Neural cell (in vitro differentiated cells): Measurements from ENCODE around the gene MAN1B1. TPM values are rescaled to one million over a fixed set of nuclear protein-coding genes. Genes with fewer than 3 reads are reported as not detected.

ENCODE experiments used
- H2AFZ ChIP-seq: fragments of 200-600, 300-800 bp; sonication (generic), shearing (Covaris generic); 2 replicates; pipeline ENCODE4 v1.6.0; 2014; ENCODE audit warnings: low read depth, mild to moderate bottlenecking, antibody characterized with exemption, low read length, moderate library complexity
- H3F3A ChIP-seq: fragments of 200-600 bp; shearing (Covaris generic); 2 replicates; pipeline ENCODE4 v1.6.1; 2016; ENCODE audit warnings: mild to moderate bottlenecking, moderate library complexity, mixed read lengths, antibody characterized with exemption, low read length; ENCODE audit not compliant: insufficient read depth, poor library complexity, severe bottlenecking
- H3K27ac ChIP-seq: fragments of 200-600, 300-800 bp; sonication (generic), shearing (Covaris generic); 2 replicates; pipeline ENCODE4 v1.5.1; 2014; ENCODE audit warnings: mild to moderate bottlenecking, low read length, moderate library complexity
- H3K27me3 ChIP-seq: fragments of 300-800, 200-600 bp; sonication (generic), shearing (Covaris generic); 2 replicates; pipeline ENCODE4 v1.6.0; 2014; ENCODE audit warnings: mild to moderate bottlenecking, low read depth, low read length, moderate library complexity; ENCODE audit not compliant: insufficient read depth
- H3K36me3 ChIP-seq: fragments of 300-800, 200-600 bp; sonication (generic), shearing (Covaris generic); 2 replicates; pipeline ENCODE4 v1.5.1; 2014; ENCODE audit warnings: mild to moderate bottlenecking, antibody characterized with exemption, low read length, moderate library complexity; ENCODE audit not compliant: insufficient read depth
- H3K4me2 ChIP-seq: fragments of 300-800, 200-600 bp; sonication (generic), shearing (Covaris generic); 2 replicates; pipeline ENCODE4 v1.6.0; 2014; ENCODE audit warnings: mild to moderate bottlenecking, low read length
- H3K4me3 ChIP-seq: fragments of 300-800, 200-600 bp; sonication (generic), shearing (Covaris generic); 2 replicates; pipeline ENCODE4 v1.5.1; 2014; ENCODE audit warnings: mild to moderate bottlenecking, low read length, moderate library complexity
- H3K79me2 ChIP-seq: fragments of 200-600 bp; shearing (Covaris generic); replicated peaks from 2 replicates; pipeline ENCODE4 v1.6.0; 2014; ENCODE audit warnings: mild to moderate bottlenecking, low read length, moderate library complexity; ENCODE audit not compliant: insufficient read depth
- H3K9ac ChIP-seq: fragments of 300-800, 200-600 bp; sonication (generic), shearing (Covaris generic); 2 replicates; pipeline ENCODE4 v1.6.1; 2016; ENCODE audit warnings: mild to moderate bottlenecking, low read length, mixed read lengths
- H3K9me2 ChIP-seq: fragments of 200-600 bp; shearing (Covaris generic); 2 replicates; pipeline ENCODE4 v1.6.1; 2016; ENCODE audit warnings: mild to moderate bottlenecking, low read length, mixed read lengths; ENCODE audit not compliant: insufficient read depth
- H3K9me3 ChIP-seq: fragments of 200-600, 300-800 bp; sonication (generic), shearing (Covaris generic); 2 replicates; pipeline ENCODE4 v1.6.1; 2016; ENCODE audit warnings: mild to moderate bottlenecking, mixed run types, low read length, moderate library complexity, mixed read lengths
- H4K20me1 ChIP-seq: fragments of 200-600 bp; shearing (Covaris generic); 2 replicates; pipeline ENCODE4 v1.6.1; 2016; ENCODE audit warnings: mild to moderate bottlenecking, mixed run types; ENCODE audit not compliant: insufficient read depth
- CTCF ChIP-seq: fragments of 450-650 bp; IDR thresholded peaks from 2 replicates; pipeline ENCODE4 v1.5.1; 2014; ENCODE audit warnings: antibody characterized with exemption, mild to moderate bottlenecking, moderate library complexity; ENCODE audit not compliant: poor library complexity, severe bottlenecking
- EP300 ChIP-seq: fragments of 450-650 bp; conservative IDR thresholded peaks from 2 replicates; pipeline ENCODE4 v1.6.1; 2014; ENCODE audit warnings: antibody characterized with exemption, mild to moderate bottlenecking, moderate library complexity; ENCODE audit not compliant: poor library complexity, severe bottlenecking
- EZH2 ChIP-seq: fragments of 200-600, 300-800 bp; shearing (Covaris generic), sonication (generic); IDR thresholded peaks from 2 replicates; pipeline ENCODE4 v1.6.1; 2014; ENCODE audit warnings: antibody characterized with exemption, low read length, borderline replicate concordance, mild to moderate bottlenecking; ENCODE audit not compliant: insufficient read depth, poor library complexity, severe bottlenecking
- MXI1 ChIP-seq: fragments of 450-650 bp; conservative IDR thresholded peaks from 2 replicates; pipeline ENCODE4 v1.6.1; 2014; ENCODE audit warnings: antibody characterized with exemption, mild to moderate bottlenecking; ENCODE audit not compliant: poor library complexity, severe bottlenecking
- POLR2AphosphoS5 ChIP-seq: IDR thresholded peaks from 2 replicates; pipeline ENCODE4 v1.6.1; 2012
- RAD21 ChIP-seq: fragments of 450-650 bp; conservative IDR thresholded peaks from 2 replicates; pipeline ENCODE4 v1.6.1; 2014; ENCODE audit warnings: antibody characterized with exemption, mild to moderate bottlenecking, moderate library complexity
- REST ChIP-seq: IDR thresholded peaks from 2 replicates; pipeline ENCODE4 v1.6.1; 2012; ENCODE audit warnings: borderline replicate concordance
- SMC3 ChIP-seq: fragments of 450-650 bp; conservative IDR thresholded peaks from 2 replicates; pipeline ENCODE4 v1.6.1; 2014; ENCODE audit warnings: antibody characterized with exemption, mild to moderate bottlenecking, moderate library complexity; ENCODE audit not compliant: poor library complexity
- TAF1 ChIP-seq: IDR thresholded peaks from 2 replicates; pipeline ENCODE4 v1.6.1; 2012; ENCODE audit warnings: low read depth
- polyA plus RNA-seq: library from polyadenylated mRNA; depleted of rRNA; stranded (reverse); fragments of >200 nt; gene quantifications from 2 replicates; pipeline ENCODE4 v1.2.3, GENCODE V29; 2014

The MAN1B1 gene
- polyA plus RNA-seq, 1 donor from 2014 or later: 72.0 TPM

GRCh38 chr9:137079401-137079787 is 7.4 kb upstream of the MAN1B1 start:
- Histone ChIP-seq H3K4me2 (no peak overlapping the region), H3K4me3 (no peak overlapping the region), H3K36me3 (no peaks in the 10 kb centered on the region), H3K9me3 (no peaks in the 10 kb centered on the region), H3K9ac (no peak overlapping the region), H2AFZ (no peak overlapping the region), H4K20me1 (no peaks in the 10 kb centered on the region), H3K27ac (no peak overlapping the region), H3F3A (no peaks in the 10 kb centered on the region), H3K79me2 (no peaks in the 10 kb centered on the region), H3K27me3 (peaks cover 66% of the 10 kb centered on the region), H3K9me2 (no peaks in the 10 kb centered on the region)
- no peak for TF ChIP-seq RAD21
- no peak for TF ChIP-seq MXI1
- no peak for TF ChIP-seq EZH2
- TF ChIP-seq CTCF: no peak
- no peak for TF ChIP-seq SMC3
- no peak for TF ChIP-seq REST
- TF ChIP-seq EP300: no peak
- no peak for TF ChIP-seq TAF1
- no peak for TF ChIP-seq POLR2AphosphoS5

- H3K9ac ChIP-seq: no peak overlapping the region
- H3K36me3 ChIP-seq: no peaks in the 10 kb centered on the region
- no peaks in the 10 kb centered on the region for H3K9me3 ChIP-seq
- no peaks in the 10 kb centered on the region for H3F3A ChIP-seq
- no peak overlapping the region for H2AFZ ChIP-seq
- TF ChIP-seq TAF1 (no peak), MXI1 (no peak), SMC3 (no peak), EP300 (no peak), REST (no peak), CTCF (no peak), RAD21 (no peak), EZH2 (no peak), POLR2AphosphoS5 (no peak)
- peaks cover 59% of the 10 kb centered on the region for H3K27me3 ChIP-seq
- no peaks in the 10 kb centered on the region for H3K9me2 ChIP-seq
- no peak overlapping the region for H3K4me3 ChIP-seq
- no peak overlapping the region for H3K4me2 ChIP-seq
- H3K27ac ChIP-seq: no peak overlapping the region
- H3K79me2 ChIP-seq: no peaks in the 10 kb centered on the region
- H4K20me1 ChIP-seq: no peaks in the 10 kb centered on the region
Observed at GRCh38 chr9:137080260-137081122, 6.3 kb upstream of the MAN1B1 start.
